ENCODE measurements around the gene CNGA4.

GRCh38 chr11:6199174-6199810 lies 39.6 kb upstream of the CNGA4 start, which contains the start of gene OR52W1:
- TF ChIP-seq CTCF (IDR thresholded peaks at IDR 0.05) (no peak), POLR2A (IDR thresholded peaks at IDR 0.05) (no peak)

All from tibial nerve (tissue), 3 donors.